HG02852 (cell line): ENCODE results near the gene AATK.
"Not testable (repeated sequence)": the region's sequence is repeated elsewhere in the genome, so short reads cannot be mapped to it uniquely, and the experiment has no call there.

Source experiments
- ATAC-seq: cut with Tn5 transposase; IDR thresholded peaks from one replicate; pipeline ENCODE4 v1.9.1; 2021; ENCODE audit warnings: mild to moderate bottlenecking, moderate library complexity; ENCODE audit not compliant: unreplicated experiment

AATK gene

DNA sequence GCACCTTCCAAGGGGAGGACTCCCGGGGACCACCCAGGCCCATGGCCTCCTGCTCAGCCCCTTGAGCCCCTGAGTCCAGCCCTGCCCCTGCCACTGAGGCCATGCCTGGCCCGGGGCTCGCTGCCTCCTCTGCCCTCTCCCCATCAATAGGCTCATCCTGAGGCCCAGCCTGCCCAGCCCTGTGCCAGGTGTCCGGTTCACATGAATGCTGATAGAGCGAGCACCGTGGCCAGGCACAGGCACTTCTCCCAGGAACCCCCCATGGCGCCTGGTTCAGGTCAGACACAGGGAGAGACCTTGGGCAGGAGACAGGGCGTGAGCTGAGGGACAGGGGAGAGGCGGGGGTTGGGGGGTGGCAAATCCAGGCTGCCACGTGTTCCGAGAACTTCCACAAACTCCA, 3.5 kb downstream of the AATK start:
- no peak for ATAC-seq

DNA sequence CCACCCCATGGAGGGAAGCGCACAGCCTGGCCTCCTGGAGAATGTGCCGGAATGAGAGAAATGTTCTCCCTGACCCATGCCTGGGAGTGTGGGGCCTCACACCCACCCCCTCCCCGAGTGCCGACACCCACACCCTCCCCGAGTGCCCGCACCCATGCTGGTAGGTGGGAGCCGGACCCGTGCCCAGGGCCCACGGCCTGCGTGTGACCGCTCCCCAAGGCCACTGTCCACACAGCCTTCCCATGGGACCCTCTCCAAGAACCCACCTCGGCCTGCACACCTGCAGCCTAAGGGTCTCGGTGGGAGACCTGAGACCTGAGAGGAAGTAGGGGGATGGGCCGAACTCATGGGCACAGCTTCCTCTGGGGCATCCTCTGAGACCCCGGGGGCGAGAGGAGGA, 4.0 kb downstream of the AATK start:
- no peak for ATAC-seq

DNA sequence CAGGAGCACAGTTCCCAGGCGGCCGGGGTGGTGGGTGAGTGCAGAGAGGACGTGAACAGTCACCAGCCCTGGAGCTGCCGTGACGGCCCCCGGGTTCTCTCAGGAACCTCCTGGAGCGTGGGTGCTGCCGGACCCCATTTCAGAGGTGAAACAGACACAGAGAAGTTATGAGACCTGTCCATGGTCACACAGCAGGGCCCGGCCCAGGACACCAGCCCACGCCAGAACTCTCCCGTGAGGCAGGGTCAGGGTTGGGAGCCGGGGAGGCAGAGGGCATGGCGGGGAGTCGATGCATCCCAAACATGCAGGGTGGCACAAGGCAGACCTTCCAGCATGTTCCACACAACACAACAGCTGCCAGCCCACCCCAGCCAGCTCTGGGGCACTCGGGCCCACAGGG, 4.5 kb downstream of the AATK start:
- no peak for ATAC-seq

DNA sequence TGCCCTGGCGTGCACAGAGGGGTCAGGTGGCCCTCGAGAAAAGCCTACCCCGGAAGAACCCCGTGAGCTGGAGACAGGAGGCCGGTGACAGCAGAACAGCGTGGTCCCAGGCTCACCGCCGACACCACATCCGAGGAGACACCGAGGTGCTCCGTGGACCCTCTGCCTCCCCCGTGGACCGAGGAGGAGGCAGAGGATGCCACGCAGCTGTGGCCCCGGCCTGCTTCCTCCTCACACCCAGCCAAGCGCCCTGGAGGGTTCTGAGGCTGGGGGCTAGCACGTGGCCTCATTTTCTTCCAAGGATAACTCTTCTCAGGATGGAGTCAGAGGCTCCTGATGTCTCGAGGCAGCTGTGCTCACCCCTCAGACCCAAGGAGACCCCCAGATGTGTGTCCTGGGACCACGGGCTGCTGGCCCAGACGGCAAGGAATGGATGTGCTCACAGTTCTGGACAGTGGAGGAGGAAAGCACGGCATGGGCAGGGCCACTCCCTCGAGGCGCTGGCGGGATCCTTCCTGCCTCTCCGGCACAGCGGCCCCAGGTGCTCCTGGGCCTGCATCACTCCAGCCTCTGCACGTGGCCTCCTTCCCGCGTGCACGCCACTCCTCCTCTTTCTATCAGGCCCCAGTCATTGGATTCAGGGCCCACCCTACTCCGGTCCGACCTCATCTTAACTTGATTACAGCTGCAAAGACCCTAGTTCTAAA, 5.1 kb downstream of the AATK start:
- no peak for ATAC-seq

DNA sequence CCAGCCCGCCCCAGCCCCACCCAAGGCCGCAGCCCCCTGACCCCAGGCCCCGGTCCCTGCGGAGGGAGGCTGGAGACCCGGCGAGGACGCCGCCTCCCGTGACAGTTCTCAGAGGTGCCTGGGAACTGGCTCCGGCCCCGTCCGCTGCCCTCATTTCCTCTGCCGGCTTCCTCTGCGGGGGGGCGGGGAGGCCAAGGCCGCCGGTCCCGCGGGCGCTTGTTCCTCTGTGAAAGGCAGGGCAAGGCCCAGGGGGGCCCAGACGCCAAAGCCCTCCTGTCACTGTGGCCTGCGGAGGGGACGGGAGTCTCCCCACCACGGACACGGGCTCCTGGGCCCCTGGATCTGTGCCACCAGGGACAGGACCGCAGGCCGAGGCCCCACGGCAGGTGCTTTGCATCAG, 5.7 kb downstream of the AATK start:
- no peak for ATAC-seq

DNA sequence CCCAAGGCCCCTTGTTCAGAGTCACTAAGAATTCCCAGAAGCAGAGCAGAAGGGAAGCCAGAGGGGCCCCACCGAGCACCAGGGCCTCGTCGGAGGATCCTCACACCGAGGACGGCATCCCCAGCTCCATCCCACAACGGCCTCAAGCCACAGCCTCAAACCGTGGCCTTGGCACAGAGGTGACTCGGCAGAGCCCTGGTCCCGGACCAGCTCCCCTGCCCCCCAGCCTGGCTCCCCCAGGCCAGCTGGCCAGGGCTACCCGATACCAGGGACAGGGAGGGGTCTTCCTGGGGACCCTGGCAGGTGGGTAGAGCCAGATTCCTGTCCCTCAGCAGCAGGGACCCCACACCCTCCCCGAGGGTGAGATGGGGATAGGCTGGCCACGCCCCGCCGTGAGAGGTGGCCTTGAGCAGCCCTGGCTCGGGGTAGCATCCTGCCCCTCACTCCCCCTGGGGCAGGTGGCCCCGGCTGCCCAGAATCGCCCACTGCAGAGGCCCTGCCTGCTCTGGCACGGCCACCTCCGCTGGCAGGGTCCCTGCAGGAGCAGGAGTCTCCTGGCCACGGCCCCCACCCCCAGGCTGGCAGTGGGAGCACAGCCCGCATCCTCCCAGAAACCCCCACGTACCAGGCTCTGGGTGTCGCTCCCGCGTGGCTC, 6.3 kb downstream of the AATK start:
- no peak for ATAC-seq

DNA sequence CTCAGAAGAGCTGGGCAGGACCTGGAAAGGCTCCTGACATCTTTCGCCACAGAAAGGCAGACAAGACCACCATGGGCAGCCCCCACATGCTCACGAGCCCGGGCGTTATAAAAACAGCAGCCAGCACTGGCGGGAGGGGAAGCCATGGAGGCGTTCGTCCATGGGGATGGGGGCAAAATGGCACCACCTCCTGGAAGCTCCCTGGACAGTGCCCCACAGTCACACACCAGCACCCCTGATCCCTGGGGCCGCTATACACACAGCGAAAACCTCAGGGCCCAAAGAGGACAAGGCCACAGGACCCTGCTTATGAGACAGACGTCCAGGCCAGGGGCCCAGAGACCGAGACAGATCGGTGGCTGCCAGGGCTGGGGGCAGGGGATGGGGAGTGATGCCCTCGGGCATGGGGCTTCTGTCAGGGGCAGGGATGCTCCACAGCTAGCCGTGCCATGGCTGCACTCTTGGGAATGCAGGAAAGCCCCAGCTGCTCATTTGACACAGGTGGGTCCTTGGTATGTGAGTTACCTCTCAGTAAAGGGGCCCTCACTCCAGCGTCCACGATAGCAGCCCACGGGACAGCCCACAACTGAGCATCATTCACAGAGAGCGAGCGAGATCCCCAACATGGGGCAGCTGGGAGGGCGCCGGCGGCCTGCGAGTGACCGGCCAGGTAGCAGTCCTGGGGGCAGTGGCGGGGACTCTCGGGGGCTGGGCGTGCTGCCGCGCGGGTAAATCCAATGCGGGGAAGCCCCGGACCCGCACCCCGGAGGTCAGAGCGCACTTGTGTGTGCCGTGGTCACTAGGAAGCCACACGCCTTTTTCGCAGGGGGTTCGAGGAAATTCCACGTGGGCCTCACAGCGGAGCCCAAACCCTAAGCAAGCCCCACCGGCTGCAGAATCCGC, 7.1 kb downstream of the AATK start:
- no peak for ATAC-seq

DNA sequence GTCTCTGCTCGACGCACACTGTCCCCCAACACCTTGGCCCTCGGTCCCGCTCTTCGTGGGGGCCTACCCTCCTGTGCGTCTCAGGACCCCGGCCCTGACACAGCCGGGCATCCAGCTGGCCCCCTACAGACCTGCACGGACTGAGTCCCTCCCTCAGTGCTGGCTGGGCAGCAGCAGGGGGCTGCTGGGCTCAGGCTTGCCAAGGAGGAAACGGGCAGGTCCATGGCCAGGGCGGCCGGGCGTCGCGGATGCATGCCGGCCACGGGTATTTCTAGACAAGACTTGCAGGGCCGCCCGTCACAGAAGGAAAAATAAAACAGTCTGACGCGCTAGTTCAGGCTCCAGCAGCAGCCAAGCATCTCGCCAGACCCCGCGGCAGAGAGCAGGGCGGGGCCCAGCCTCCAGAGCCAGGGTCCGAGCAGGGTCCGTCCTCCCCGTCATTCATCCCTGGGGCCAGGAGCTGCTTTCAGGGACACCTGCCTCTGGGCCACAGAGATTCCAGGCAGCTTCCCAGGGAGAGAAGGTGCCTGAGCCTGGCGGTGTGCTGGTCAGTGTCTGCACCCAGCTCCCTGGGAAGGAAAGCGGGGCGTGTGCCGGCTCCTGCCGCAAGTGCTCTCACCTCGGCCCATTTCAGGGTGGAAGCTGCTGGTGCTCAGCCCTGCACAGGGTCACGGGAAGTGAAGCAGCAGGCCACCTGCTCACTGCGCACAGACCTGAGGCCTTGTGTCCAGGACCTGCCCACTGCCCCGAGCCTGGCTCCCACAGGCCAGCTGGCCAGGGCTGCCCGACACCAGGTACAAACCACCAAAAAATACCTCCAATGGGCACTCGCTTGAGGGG, 8.0 kb downstream of the AATK start:
- ATAC-seq = no peak

DNA sequence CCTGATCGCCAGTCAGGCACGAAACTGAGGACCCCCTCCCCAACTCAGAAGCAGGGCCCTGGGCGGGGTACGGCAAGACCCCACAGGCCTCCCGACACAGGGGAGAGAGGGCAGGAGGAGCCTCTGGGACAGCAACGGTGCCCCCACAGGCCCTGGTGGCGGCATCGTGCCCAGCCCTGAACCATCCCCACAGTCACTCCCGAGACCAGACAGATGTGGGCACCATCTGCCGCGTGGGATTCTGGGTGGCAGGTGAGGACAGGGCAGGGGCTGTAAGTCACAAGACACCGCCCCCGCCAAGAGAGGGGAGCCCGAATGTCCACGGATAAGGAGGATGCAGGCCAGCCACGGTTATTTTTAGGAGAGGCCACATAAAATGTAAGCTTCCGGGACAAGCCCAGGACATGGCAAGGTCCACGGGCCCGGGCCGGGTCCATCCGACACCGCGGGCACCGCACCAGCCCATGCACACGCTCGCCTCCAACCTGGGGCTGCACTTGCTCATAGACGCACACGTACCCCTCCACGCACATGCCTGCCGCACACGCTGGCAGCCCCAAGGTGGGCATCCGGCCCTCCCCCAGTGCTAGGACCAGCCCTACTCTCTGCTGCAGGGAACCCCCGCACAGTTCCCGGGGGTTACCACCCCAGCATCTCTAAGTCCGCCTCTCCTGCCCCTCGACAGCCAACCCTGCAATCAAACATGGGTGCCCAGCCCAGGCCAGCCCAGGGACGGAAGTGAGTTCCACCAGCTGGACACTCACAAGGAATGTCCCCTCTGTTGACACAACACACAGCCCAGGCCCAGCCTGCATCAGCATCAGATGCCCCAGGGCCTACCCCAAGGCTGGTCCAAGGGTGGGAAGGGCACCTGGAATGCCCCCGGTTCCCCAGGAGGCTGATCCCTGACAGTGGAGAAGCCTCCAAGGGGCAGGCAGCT, 8.9 kb downstream of the AATK start:
- no peak for ATAC-seq

DNA sequence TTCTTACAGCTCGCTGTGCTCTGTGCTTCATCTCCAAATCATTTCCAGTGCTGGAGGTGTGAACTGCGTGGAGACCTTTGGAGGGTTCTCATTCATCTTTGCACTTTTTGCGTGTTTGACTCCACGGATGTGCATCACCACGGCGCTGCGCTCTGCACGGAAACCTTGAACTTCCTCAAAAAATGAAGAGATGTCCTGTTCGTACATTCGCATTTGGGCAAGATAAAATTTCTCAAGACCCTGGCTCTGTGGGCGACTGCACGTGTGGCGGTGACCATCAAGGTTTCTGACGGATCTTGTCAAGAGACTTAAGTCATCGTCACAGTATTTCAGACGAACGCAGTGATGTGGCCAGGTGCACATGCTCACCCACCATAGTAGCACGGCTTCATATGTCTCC, 11.1 kb downstream of the AATK start:
- ATAC-seq = no peak

DNA sequence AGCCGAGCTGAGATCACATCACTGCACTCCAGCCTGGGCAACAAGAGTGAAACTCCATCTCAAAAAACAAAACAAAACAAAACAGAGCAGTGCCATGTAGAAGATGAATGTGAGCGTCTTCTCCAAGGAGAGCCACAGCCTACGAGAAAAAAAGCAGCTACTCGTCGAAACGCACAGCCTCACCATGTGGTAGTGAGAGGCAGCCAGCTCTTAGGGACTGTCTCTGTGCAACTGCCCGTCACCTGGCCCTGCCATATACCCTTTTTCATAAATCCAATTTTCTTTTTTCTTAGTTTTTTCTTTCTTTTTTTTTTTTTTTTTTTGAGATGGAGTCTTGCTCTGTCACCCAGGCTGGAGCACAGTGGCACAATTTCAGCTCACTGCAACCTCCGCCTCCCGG, 12.0 kb downstream of the AATK start:
- not testable (repeated sequence) for ATAC-seq

DNA sequence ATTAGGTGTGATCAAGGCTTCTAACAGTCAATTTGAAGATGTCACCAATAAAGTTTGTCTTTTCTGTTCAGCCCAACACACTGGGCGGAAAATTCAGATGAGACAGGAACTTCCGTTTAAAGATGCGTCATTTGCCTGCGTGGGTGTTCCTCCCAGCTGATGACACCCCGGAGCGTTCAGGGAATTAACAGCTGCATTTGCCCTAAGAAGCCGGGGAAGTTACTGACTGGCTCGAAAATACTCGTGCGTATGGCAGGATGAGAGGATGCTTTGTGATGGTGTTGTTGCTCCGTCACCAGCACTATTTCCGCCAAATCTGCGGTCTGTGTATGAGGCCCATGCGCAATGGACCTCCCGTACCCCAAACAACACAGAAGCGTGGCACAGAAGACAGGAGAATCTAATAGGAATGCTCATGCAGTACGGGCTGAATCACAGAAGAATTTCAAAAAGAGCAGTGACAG, 12.6 kb downstream of the AATK start:
- no peak for ATAC-seq

DNA sequence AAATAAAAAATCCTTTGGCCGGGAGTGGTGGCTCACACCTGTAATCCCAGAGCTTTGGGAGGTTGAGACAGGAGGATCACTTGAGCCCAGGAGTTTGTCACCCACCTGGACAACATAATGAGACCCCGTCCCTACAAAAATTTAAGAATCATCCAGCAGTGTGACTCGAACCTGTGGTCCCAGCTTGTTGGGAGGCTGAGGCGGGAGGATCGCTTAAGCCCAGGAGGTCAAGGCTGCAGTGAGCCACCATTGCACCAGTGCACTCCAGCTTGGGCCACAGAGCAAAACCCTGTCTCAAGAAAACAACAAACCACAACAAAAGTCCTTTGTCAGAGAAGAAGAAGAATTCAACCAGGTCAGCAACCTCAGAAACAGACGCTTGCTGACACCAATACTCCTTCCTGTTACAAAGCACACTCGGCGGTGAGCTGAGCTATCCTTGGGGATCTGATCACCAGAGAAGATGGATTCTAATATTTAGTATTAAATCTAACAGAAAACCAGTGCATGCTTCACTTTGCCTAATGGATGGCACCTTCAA, 13.7 kb downstream of the AATK start:
- ATAC-seq = no peak

DNA sequence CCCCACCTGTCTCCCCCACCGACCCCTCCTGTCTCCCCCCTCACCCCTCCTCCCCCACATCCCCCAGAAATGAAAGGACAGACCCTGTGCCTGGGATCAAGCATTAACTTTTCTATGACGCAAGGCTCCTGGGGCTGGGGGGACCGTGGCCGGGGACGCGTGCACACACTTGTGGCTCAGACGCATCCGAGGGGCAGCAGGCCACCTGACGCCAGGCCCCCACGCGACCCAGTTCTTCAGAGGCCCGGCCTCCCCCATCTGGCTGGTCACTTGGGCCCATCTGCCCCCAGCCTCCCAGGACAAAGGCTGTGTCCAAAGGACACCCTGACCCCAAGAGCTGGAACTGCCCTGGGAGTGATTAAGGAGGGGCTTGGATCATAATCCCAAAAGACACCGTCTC, 14.7 kb downstream of the AATK start:
- no peak for ATAC-seq

DNA sequence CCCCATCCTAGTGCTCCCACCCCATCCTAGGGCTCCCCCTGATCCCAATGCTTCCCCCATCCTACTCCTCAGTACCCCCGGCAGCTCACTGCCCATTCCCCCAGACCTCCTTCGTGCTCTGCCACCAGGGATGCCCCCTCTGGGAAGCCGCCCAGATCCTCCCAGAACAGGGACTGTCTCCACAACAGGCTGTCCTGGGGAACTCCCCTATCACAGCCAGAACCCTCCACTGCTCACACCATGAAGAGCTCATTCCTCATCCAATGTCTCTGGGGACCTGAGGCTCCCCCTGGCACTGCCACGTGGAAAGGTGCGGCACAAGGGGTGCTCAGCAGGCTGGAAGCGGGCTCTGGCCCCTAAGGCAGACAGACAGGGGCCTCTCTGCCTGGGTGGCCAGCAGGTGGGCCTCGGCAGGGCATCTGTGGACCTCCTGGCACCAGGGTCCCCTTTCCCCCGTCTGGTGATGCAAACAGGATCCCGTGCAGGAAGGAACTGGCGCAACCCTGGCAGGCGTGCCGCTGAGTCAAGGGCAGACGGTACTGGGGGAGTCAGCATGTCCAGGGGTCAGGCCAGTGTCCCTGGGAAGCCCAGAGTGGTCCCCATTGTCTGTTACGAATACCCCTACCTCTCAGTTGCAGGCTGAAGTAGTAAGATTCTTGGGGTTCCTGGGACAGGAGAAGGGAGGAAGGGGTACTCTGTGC, 15.5 kb downstream of the AATK start:
- ATAC-seq = no peak

DNA sequence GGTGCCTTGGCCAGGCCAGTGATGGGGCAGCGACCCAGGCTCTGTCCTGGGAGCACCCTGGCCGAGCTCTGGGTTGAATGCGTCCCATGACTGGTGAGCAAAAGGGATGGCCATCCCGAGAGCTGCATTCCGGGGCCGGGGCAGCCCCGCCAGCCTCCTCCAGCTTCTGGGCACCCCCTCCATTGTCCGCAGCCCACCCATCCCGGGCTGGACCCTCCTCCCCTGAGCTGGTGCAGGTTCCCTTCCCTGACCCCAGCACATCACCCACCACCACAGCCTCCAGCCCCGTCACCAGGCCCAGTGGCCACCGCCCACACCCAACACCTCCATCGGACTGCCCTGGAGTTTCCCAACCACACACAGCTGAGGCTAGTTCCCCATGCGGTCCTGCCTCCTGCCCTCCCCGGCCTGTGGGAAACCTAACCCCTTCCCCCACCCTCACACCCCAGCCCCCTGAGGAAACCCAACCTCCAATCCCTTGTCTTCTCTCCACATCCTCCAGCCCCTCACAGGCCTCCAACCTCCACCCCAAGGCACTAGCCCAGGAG, 17.0 kb downstream of the AATK start:
- ATAC-seq = no peak

DNA sequence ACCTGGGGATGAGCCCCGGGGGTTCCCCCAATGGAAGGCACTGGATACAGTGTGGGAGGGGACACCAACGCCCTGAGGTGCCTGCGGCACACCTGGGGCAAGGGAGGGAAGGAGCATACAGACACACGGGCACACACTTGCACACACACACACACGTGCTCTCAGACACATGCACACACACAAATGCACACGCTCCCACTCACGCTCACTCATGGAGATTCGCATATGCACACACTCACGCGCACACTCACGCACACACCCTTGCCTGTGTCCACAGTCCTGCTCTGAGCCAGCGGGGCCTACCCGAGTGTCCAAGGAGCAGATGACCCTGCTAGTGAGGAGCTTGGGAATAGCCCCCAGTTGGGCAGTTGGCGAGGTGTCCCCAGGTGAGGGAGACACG, 17.4 kb downstream of the AATK start:
- ATAC-seq = no peak

DNA sequence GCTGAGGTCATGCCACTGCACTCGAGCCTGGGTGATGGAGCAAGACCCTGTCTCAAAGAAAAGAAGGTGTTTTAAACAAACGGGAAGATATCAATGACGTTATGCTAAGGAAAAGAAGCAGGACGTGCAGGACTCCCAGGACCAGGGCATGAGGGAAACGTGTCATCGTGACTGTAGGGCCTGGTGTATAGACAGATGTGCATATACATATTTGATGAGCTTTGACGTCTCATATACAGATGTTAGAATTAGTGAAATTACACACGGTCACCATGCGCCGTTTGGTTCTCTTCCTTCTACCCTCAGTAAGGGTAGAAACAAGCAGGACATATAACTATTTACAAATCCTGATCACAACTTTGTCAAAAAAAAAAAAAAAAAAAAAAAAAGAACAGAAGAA, 18.3 kb downstream of the AATK start:
- ATAC-seq = no peak

DNA sequence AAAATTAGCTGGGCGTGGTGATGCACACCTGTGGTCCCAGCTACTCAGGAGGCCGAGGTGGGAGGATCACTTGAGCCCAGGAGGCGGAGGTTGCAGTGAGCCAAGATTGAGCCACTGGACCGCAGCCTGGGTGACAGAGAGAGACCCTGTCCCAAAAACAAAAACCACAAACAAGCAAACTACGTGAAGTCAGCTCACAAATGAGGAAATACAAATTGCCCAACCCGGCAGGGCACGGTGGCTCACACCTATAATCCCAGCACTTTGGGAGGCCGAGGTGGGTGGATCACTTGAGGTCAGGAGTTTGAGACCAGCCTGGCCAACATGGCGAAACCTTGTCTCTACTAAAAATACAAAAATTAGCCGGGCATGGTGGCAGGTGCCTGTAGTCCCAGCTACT, 19.8 kb downstream of the AATK start:
- not testable (repeated sequence) for ATAC-seq
